ENCODE measurements around the gene A4GNT.

Gene A4GNT

DNA sequence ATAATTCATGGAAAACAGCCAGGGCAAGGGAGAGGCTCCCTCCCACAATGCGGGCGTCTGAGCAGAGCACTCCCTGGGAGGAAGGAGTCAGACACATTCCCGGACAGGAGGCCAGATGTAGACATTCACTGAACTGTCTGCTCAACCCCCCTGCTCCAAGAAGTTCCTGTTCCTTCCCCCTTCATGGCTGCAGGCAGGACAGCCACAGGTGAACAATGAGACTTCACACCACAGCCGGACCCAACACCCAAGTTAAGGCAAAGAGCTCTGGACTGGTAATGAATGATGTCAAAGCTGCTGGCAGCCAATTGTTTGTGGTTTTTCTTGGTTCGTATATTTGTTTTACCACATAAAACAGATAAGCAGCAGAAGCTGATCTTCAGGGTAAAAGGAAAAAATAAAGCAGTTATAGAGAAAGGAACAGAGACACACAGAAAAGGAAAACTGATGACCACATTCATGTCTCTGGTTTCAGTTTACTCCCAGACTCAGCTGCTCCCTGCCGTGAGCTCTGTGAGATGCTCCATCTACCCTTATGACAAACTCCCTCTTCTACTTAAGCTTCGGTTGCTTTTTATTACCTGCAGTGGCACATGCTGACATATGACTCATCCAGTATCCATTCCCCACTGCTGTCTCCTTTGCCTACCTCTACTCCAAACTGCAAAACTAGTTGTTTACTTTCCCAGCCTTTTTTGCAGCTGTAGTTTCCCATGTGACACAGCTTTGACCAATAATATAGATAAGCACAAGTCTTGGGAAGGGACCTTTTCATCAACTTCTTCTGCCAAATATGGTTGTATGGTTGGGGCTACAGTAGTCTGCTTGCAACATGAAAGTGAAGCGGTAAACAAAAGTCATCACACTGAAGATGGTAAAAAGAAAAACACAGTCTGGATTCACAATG lies 49.9 kb downstream of the A4GNT start:
- H3K27ac ChIP-seq (replicated peaks), result no peak overlapping the region
- TF ChIP-seq SPI1 (IDR thresholded peaks at IDR 0.05; ENCODE audit: borderline replicate concordance, low read depth) (no peak), GABPA (IDR thresholded peaks at IDR 0.05; ENCODE audit: low read depth) (no peak), POLR2AphosphoS5 (IDR thresholded peaks at IDR 0.05; ENCODE audit: low read depth) (no peak)
- TF ChIP-seq, protein P1, sequence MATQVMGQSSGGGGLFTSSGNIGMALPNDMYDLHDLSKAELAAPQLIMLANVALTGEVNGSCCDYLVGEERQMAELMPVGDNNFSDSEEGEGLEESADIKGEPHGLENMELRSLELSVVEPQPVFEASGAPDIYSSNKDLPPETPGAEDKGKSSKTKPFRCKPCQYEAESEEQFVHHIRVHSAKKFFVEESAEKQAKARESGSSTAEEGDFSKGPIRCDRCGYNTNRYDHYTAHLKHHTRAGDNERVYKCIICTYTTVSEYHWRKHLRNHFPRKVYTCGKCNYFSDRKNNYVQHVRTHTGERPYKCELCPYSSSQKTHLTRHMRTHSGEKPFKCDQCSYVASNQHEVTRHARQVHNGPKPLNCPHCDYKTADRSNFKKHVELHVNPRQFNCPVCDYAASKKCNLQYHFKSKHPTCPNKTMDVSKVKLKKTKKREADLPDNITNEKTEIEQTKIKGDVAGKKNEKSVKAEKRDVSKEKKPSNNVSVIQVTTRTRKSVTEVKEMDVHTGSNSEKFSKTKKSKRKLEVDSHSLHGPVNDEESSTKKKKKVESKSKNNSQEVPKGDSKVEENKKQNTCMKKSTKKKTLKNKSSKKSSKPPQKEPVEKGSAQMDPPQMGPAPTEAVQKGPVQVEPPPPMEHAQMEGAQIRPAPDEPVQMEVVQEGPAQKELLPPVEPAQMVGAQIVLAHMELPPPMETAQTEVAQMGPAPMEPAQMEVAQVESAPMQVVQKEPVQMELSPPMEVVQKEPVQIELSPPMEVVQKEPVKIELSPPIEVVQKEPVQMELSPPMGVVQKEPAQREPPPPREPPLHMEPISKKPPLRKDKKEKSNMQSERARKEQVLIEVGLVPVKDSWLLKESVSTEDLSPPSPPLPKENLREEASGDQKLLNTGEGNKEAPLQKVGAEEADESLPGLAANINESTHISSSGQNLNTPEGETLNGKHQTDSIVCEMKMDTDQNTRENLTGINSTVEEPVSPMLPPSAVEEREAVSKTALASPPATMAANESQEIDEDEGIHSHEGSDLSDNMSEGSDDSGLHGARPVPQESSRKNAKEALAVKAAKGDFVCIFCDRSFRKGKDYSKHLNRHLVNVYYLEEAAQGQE (IDR thresholded peaks at IDR 0.05; ENCODE audit: insufficient replicate concordance, low read depth), result no peak
- TF ChIP-seq, protein P2, sequence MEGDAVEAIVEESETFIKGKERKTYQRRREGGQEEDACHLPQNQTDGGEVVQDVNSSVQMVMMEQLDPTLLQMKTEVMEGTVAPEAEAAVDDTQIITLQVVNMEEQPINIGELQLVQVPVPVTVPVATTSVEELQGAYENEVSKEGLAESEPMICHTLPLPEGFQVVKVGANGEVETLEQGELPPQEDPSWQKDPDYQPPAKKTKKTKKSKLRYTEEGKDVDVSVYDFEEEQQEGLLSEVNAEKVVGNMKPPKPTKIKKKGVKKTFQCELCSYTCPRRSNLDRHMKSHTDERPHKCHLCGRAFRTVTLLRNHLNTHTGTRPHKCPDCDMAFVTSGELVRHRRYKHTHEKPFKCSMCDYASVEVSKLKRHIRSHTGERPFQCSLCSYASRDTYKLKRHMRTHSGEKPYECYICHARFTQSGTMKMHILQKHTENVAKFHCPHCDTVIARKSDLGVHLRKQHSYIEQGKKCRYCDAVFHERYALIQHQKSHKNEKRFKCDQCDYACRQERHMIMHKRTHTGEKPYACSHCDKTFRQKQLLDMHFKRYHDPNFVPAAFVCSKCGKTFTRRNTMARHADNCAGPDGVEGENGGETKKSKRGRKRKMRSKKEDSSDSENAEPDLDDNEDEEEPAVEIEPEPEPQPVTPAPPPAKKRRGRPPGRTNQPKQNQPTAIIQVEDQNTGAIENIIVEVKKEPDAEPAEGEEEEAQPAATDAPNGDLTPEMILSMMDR (IDR thresholded peaks at IDR 0.05; ENCODE audit: insufficient read depth, low read length), result no peak
- no peak overlapping the region for H3K4me3 ChIP-seq (replicated peaks; ENCODE audit: insufficient read depth, low read length)
- H3K27me3 ChIP-seq (ENCODE audit: insufficient read depth, poor library complexity, severe bottlenecking), result no peaks in the 10 kb centered on the region
- no peak for DNase-seq (ENCODE audit: low read depth in 1 of 2, low spot score in 1 of 2)

DNA sequence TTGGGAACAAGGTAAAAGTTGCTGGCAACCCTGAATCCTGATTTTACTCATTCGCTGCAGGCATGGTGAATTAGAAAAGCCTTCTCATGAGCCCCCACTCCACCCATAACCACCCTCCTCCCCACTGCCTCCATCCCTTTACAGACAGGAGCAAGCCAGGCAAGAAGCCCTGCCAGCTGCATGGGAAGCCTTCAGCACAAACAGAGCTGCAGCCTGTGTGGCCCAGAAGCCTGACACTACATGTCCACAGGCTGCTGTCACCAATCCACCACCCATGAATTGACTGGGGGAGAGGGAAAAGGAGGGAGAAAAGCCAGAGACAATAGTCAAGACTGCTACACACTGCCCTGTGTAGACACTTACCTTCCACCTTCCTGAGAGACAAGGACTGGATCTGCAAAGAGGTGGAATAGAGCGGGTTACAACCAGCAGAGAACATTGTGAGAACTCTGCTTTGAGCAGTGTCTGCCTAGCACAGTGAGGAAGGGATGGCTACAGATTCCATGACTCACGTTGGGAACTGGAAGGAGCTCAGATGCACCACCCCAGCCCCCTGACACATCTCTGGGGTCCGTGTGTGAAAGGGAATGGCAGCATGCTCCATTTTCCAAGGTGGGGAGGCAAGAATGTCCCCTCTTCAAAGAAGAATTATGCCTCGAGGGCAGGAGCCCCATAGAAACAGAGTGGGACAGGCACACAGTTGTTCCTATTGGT lies 50.7 kb downstream of the A4GNT start:
- no peaks in the 10 kb centered on the region for H3K27me3 ChIP-seq (ENCODE audit: insufficient read depth, poor library complexity, severe bottlenecking)
- TF ChIP-seq GABPA (IDR thresholded peaks at IDR 0.05; ENCODE audit: low read depth), result no peak
- TF ChIP-seq, protein P2 (IDR thresholded peaks at IDR 0.05; ENCODE audit: insufficient read depth, low read length), result no peak
- no peak for TF ChIP-seq SPI1 (IDR thresholded peaks at IDR 0.05; ENCODE audit: borderline replicate concordance, low read depth)
- DNase-seq (ENCODE audit: low read depth in 1 of 2, low spot score in 1 of 2), result no peak
- H3K27ac ChIP-seq (replicated peaks), result no peak overlapping the region
- no peak overlapping the region for H3K4me3 ChIP-seq (replicated peaks; ENCODE audit: insufficient read depth, low read length)

DNA sequence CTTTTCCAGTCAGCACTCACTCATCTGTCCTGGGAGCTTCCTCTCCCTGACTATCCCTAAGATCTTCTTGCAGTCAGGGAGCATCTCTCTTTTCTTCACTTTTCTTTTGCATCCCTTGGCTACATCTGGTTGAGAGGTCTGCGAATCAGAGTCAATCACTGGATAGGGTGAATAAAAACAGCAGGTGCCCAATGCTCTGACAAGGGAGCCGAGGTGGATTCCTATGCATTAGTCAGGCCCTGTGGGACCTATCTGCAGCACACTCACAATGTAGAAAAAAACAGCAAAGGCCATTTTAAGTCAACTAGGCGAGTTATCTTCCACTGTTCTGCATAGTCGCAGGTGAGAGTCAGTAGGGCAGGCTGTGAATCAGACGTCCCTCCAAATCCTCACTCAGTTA lies 52.3 kb downstream of the A4GNT start:
- Histone ChIP-seq H3K27ac (replicated peaks) (no peak overlapping the region), H3K4me3 (replicated peaks; ENCODE audit: insufficient read depth, low read length) (no peak overlapping the region), H3K27me3 (ENCODE audit: insufficient read depth, poor library complexity, severe bottlenecking) (no peaks in the 10 kb centered on the region)
- TF ChIP-seq SPI1 (IDR thresholded peaks at IDR 0.05; ENCODE audit: borderline replicate concordance, low read depth) (no peak), POLR2AphosphoS5 (IDR thresholded peaks at IDR 0.05; ENCODE audit: low read depth) (no peak), GABPA (IDR thresholded peaks at IDR 0.05; ENCODE audit: low read depth) (no peak)
- TF ChIP-seq, protein P2 (IDR thresholded peaks at IDR 0.05; ENCODE audit: insufficient read depth, low read length), result no peak
- TF ChIP-seq, protein P1 (IDR thresholded peaks at IDR 0.05; ENCODE audit: insufficient replicate concordance, low read depth), result no peak
- DNase-seq (ENCODE audit: low read depth in 1 of 2, low spot score in 1 of 2), result no peak

Measured in HL-60 (cell line).